AML-193 (cell line): ENCODE data around the gene UBE2Q1.

Experiments
- DNase-seq, 2 experiments: peaks; one replicate each; lab custom pipeline; 2025; lab: John Stamatoyannopoulos, UW

The UBE2Q1 gene

GRCh38 chr1:154577346-154578057 lies 19.0 kb upstream of the UBE2Q1 start:
- no peak for DNase-seq

GRCh38 chr1:154575951-154576566 lies 17.6 kb upstream of the UBE2Q1 start:
- no peak for DNase-seq

DNA sequence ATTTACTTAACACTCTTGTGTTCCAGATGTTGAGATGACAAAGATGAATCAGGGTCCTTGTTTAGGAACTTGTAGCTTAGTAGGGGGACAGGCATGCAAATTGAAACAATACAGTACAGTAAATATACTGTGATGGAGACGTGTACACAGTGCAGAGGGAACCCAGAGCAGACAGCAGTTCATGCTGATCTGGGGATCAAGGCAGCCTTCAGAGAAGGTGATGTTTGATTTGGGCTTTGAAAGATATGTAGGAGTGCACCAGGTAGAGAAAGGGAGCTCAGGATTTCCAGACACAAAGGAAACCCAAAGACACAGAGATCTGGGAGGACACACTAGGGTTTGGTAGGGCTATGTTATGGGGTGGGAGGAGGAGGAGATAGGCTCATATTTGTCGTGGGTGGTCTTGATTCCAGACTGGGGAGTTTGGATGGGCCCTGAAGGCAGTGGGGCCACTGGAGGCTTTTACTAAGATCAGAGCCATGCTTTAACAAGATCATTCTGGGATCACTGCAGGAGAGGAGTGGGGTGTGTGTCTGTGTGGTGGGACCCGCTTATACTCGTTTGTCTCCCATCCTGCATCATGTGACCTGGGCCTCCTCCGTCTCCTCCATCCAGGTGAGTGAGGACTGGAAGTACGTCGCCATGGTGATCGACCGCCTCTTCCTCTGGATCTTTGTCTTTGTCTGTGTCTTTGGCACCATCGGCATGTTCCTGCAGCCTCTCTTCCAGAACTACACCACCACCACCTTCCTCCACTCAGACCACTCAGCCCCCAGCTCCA lies 16.9 kb upstream of the UBE2Q1 start:
- no peak for DNase-seq

- no peak for DNase-seq
These were observed 16.3 kb upstream of the UBE2Q1 start for GRCh38 chr1:154574716-154575115.

- DNase-seq: no peak
These were observed 14.7 kb upstream of the UBE2Q1 start for GRCh38 chr1:154573168-154573510.

- DNase-seq: no peak
These were observed 14.2 kb upstream of the UBE2Q1 start for GRCh38 chr1:154572468-154573167.

- DNase-seq: no peak
These were observed 13.5 kb upstream of the UBE2Q1 start for GRCh38 chr1:154571964-154572288.

DNA sequence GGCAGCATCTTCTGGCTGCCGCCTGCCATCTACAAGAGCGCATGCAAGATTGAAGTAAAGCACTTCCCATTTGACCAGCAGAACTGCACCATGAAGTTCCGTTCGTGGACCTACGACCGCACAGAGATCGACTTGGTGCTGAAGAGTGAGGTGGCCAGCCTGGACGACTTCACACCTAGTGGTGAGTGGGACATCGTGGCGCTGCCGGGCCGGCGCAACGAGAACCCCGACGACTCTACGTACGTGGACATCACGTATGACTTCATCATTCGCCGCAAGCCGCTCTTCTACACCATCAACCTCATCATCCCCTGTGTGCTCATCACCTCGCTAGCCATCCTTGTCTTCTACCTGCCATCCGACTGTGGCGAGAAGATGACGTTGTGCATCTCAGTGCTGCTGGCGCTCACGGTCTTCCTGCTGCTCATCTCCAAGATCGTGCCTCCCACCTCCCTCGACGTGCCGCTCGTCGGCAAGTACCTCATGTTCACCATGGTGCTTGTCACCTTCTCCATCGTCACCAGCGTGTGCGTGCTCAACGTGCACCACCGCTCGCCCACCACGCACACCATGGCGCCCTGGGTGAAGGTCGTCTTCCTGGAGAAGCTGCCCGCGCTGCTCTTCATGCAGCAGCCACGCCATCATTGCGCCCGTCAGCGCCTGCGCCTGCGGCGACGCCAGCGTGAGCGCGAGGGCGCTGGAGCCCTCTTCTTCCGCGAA lies 12.9 kb upstream of the UBE2Q1 start:
- no peak for DNase-seq

- DNase-seq: no peak
These were observed 9.8 kb upstream of the UBE2Q1 start for GRCh38 chr1:154568157-154568815.

GRCh38 chr1:154567386-154568156 lies 9.1 kb upstream of the UBE2Q1 start, which contains the start of gene CHRNB2:
Gene CHRNB2 (plus strand): TSS chr1:154567778. CDS start chr1:154568045, 267 bp downstream.
- peak in 1 of 2 experiments; percentile 22 for DNase-seq

- no peak for DNase-seq
These were observed 7.4 kb upstream of the UBE2Q1 start for GRCh38 chr1:154565876-154566275.

GRCh38 chr1:154559466-154560044 lies 1.1 kb upstream of the UBE2Q1 start:
- peak; percentile 92 for DNase-seq

GRCh38 chr1:154558720-154559465 lies 431 bp upstream of the UBE2Q1 start:
- peak; percentile 98 for DNase-seq

GRCh38 chr1:154557248-154557938 lies 1.1 kb downstream of the UBE2Q1 start:
- no peak for DNase-seq

- no peak for DNase-seq
These were observed 2.0 kb downstream of the UBE2Q1 start for GRCh38 chr1:154556422-154556821.

- no peak for DNase-seq
These were observed 5.1 kb downstream of the UBE2Q1 start for GRCh38 chr1:154553056-154554030.

DNA sequence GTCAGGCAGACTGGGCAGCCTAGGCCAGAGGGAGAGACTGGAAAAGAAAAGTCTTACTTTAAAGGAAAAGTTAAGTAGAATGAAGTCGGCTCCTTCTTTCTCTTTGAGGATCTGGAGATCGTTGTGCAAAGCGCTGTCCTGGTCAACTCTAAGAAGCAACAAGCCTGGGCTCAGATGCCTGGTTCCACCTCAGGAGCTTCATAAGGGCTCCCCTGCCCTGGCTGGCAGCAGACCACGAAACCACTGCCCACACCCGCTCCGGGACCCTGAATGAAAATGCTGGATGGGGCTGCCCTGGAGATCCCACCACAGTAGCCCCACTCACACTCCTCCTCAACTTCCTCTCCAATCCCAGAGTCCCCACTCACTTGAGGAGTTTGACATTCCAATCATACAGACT lies 6.4 kb downstream of the UBE2Q1 start:
- DNase-seq: no peak

DNA sequence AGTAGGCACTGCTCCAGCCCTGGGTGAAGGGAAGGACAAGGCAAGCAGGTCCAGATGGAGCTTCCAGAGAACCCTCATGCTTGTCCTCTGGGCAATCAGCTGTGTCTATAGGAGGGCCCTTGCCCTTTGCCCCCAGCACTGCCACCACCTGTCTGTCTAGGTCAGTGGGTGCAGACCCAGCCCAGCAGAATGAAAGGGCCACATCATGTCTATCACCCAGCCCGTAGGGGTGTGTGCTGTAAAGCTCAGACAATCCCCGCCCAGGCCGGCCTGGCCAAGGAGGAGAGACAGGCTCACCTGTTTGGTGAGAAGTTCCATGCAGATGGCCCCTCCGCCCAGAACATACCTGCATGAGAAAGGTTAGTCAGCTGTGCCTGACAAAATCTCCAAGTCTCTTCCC lies 7.0 kb downstream of the UBE2Q1 start:
- no peak for DNase-seq
